Right lobe of liver (tissue), 6 donors: ENCODE data around the gene PGAP2. TPM values are rescaled to one million over a fixed set of nuclear protein-coding genes. Genes with fewer than 3 reads are reported as not detected.

Experiments
- ATAC-seq, 4 donors: fragments of 200-7000 bp; cut with Tn5 transposase; one replicate each; pipeline ENCODE4 v1.9.1; 2020; ENCODE audit warnings: mild to moderate bottlenecking in 4 of 4, moderate library complexity in 4 of 4
- DNase-seq, 3 donors: peaks; one replicate each; pipeline ENCODE4 v3.0.0-alpha.2; 2020
- H3K27ac ChIP-seq, 3 donors: fragments of 200-600 bp; one replicate each; pipeline ENCODE4 v1.8.0; 2022
- H3K27me3 ChIP-seq, 2 donors: fragments of 200-600 bp; one replicate each; pipeline ENCODE4 v1.8.0; 2022
- H3K36me3 ChIP-seq, 4 donors: fragments of 200-600 bp; sonication (generic) in 1 of 4; one replicate each; pipeline versions ENCODE4 v1.5.1 to v1.8.0; 2017 to 2022; ENCODE audit warnings: control low read depth in 1 of 4
- H3K4me1 ChIP-seq, 4 donors: fragments of 200-600 bp; sonication (generic) in 1 of 4; one replicate each; pipeline versions ENCODE4 v1.5.1 to v1.8.0; 2017 to 2022; ENCODE audit warnings: control low read depth in 1 of 4
- H3K4me3 ChIP-seq, 3 donors: fragments of 200-600 bp; one replicate each; pipeline ENCODE4 v1.8.0; 2022
- H3K9me3 ChIP-seq, 4 donors: fragments of 200-600 bp; sonication (generic) in 1 of 4; one replicate each; pipeline versions ENCODE4 v1.5.1 to v1.8.0; 2017 to 2022; ENCODE audit warnings: control low read depth in 1 of 4
- POLR2A ChIP-seq: fragments of 450-650 bp; IDR thresholded peaks from one replicate; pipeline ENCODE4 v1.6.1; 2017; ENCODE audit warnings: antibody characterized with exemption, mild to moderate bottlenecking
- WGBS: methylation state at CpG from one replicate; pipeline ENCODE4 v1.1.6; 2018; ENCODE audit warnings: low coverage, low lambda C conversion rate; ENCODE audit not compliant: insufficient coverage; ENCODE audit errors: missing lambda C conversion rate; 5-methylcytosine and 5-hydroxymethylcytosine counted together
- intact Hi-C, 2 donors: fragments of 100-400 bp; cut with DNase I; formaldehyde crosslinking; loops; one replicate each; pipeline versions ENCODE4 v1.11.2 to v1.14.1; 2022
- total RNA-seq, 6 experiments: library from RNA; depleted of rRNA in 2 of 6; stranded (reverse); fragments of >200 nt in 2 of 6; fragmentation: NEBNext Ultra II Directional in 3 of 6; extraction: Animal tissue kit (Norgen Biotek cat#: 25700) in 3 of 6; gene quantifications; one replicate each; pipeline versions ENCODE4 v1.1.0 to v1.2.4, GENCODE V29; 2016 to 2023
- TF ChIP-seq, protein P1 (sequence below), 4 donors: fragments of 200-600 bp in 3 of 4; fragments of 450-650 bp in 1 of 4; IDR thresholded peaks; one replicate each; pipeline versions ENCODE4 v1.5.1 to v1.8.0; 2016 to 2022; ENCODE audit warnings: antibody characterized with exemption in 4 of 4, mild to moderate bottlenecking in 2 of 4
- donor health status: DM: no; HTN: yes; CAD: no.
- donor health status: DM: no; HTN: no; CAD: no.
- donor health status: DM: no; HTN: no; CAD: no.
- donor health status: DM: no; HTN: yes; CAD: no.
- donor health status: DM: no; HTN: yes; CAD: no.

The PGAP2 gene
- total RNA-seq, 6 experiments from 2014 or later = 14.8 to 26.8 (median 17.9) TPM

DNA sequence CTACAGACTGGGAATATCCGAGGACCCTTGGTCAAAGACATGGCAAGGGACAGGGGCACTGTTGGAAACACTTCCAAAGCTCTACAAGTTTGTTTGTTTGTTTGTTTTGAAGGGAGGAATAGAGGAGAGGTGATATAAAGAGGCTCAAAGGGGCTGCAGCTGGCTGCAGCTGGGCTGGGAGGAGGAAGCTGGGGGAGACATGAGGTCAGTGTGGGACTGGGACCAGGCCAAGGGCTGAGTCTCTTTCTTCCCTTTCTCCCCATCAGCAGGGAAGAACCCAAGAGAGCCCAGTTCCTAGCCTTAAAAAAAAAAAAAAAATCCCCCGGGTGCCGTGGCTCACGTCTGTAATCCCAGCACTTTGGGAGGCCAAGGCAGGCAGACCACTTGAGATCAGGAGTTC is 27.4 kb downstream of the PGAP2 start:
- Histone ChIP-seq H3K27me3 (no peaks in the 10 kb centered on the region), H3K4me1 (peaks cover 0 to 16% (median 0%) of the 10 kb centered on the region in 4 donors), H3K9me3 (no peaks in the 10 kb centered on the region), H3K36me3 (no peaks in the 10 kb centered on the region), H3K4me3 (no peak overlapping the region), H3K27ac (peak overlapping the region in 1 of 3 donors; percentile 18)
- peak in 1 of 4 donors; percentile 4 for ATAC-seq
- DNase-seq = peak in 1 of 3 donors; percentile 42
- no peak for TF ChIP-seq POLR2A
- TF ChIP-seq, protein P1, sequence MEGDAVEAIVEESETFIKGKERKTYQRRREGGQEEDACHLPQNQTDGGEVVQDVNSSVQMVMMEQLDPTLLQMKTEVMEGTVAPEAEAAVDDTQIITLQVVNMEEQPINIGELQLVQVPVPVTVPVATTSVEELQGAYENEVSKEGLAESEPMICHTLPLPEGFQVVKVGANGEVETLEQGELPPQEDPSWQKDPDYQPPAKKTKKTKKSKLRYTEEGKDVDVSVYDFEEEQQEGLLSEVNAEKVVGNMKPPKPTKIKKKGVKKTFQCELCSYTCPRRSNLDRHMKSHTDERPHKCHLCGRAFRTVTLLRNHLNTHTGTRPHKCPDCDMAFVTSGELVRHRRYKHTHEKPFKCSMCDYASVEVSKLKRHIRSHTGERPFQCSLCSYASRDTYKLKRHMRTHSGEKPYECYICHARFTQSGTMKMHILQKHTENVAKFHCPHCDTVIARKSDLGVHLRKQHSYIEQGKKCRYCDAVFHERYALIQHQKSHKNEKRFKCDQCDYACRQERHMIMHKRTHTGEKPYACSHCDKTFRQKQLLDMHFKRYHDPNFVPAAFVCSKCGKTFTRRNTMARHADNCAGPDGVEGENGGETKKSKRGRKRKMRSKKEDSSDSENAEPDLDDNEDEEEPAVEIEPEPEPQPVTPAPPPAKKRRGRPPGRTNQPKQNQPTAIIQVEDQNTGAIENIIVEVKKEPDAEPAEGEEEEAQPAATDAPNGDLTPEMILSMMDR (IDR thresholded peaks at IDR 0.05) = no peak
- intact Hi-C loops = no loop called here
- WGBS = 54% methylated on average over 4 of the region's 4 CpGs

GRCh38 chr11:3836903-3837302 is 28.5 kb downstream of the PGAP2 start:
- DNase-seq (peak; percentile 59 to 73 (median 63)), ATAC-seq (peak in 1 of 4 donors; percentile 4)
- Histone ChIP-seq H3K27me3 (no peaks in the 10 kb centered on the region), H3K27ac (peak overlapping the region in 2 of 3 donors; percentile 46 to 60), H3K36me3 (no peaks in the 10 kb centered on the region), H3K9me3 (no peaks in the 10 kb centered on the region), H3K4me3 (no peak overlapping the region), H3K4me1 (peaks cover 0 to 13% (median 2%) of the 10 kb centered on the region in 4 donors)
- WGBS = 28% methylated on average over 3 of the region's 5 CpGs
- TF ChIP-seq POLR2A = no peak
- TF ChIP-seq, protein P1 (IDR thresholded peaks at IDR 0.05) = no peak
- intact Hi-C loops = no loop called here

GRCh38 chr11:3837793-3838192 is 29.4 kb downstream of the PGAP2 start:
- Histone ChIP-seq H3K27ac (peak overlapping the region in 2 of 3 donors; percentile 60 to 84), H3K4me3 (peak overlapping the region in 1 of 3 donors; percentile 24), H3K27me3 (no peaks in the 10 kb centered on the region), H3K9me3 (no peaks in the 10 kb centered on the region), H3K36me3 (no peaks in the 10 kb centered on the region), H3K4me1 (peaks cover 0 to 5% (median 2%) of the 10 kb centered on the region in 4 donors)
- peak in 3 of 4 donors; percentile 2 to 7 (median 3) for ATAC-seq
- peak in 2 of 3 donors; percentile 62 to 65 for DNase-seq
- WGBS = no CpG with 5 or more reads among the region's 1 CpG
- TF ChIP-seq, protein P1 (IDR thresholded peaks at IDR 0.05) = no peak
- no peak for TF ChIP-seq POLR2A
- intact Hi-C loops = no loop called here

- peak overlapping the region in 1 of 3 donors; percentile 24 for H3K4me3 ChIP-seq
- no peak for TF ChIP-seq POLR2A
- TF ChIP-seq, protein P1 (IDR thresholded peaks at IDR 0.05) = no peak
- H3K27ac ChIP-seq = peak overlapping the region in 2 of 3 donors; percentile 60 to 84
- intact Hi-C loops = no loop called here
- no peaks in the 10 kb centered on the region for H3K36me3 ChIP-seq
- H3K9me3 ChIP-seq = no peaks in the 10 kb centered on the region
- H3K27me3 ChIP-seq = no peaks in the 10 kb centered on the region
- no peak for ATAC-seq
- H3K4me1 ChIP-seq = peaks cover 0 to 5% (median 2%) of the 10 kb centered on the region in 4 donors
- WGBS = 63% methylated on average over 2 of the region's 2 CpGs
- DNase-seq = no peak
Observed at GRCh38 chr11:3838504-3838903, 30.1 kb downstream of the PGAP2 start.
